Amniotic epithelial cell (primary cell): ENCODE data around the gene C10orf105.

ENCODE experiments used
- DNase-seq: peaks from one replicate; pipeline ENCODE4 v3.0.0-alpha.2; 2010; ENCODE audit warnings: low read depth

The C10orf105 gene

GRCh38 chr10:71715860-71716259, 3.7 kb downstream of the C10orf105 start:
- DNase-seq, result no peak

- no peak for DNase-seq
Measured at GRCh38 chr10:71715026-71715425, 4.6 kb downstream of the C10orf105 start.

GRCh38 chr10:71714592-71714991, 5.0 kb downstream of the C10orf105 start:
- no peak for DNase-seq

- no peak for DNase-seq
Measured at GRCh38 chr10:71714031-71714410, 5.6 kb downstream of the C10orf105 start.

GRCh38 chr10:71713135-71714030, 6.2 kb downstream of the C10orf105 start:
- peak; percentile 91 for DNase-seq

GRCh38 chr10:71712572-71713134, 6.9 kb downstream of the C10orf105 start:
- no peak for DNase-seq

- no peak for DNase-seq
Measured at GRCh38 chr10:71712170-71712569, 7.4 kb downstream of the C10orf105 start.

GRCh38 chr10:71711052-71711623, 8.4 kb downstream of the C10orf105 start:
- DNase-seq, result no peak

GRCh38 chr10:71710519-71710918, 9.1 kb downstream of the C10orf105 start:
- DNase-seq, result no peak

GRCh38 chr10:71708897-71709882, 10.4 kb downstream of the C10orf105 start:
- DNase-seq, result no peak

- no peak for DNase-seq
Measured at GRCh38 chr10:71708301-71708703, 11.3 kb downstream of the C10orf105 start.

- DNase-seq, result no peak
Measured at GRCh38 chr10:71707240-71707789, 12.3 kb downstream of the C10orf105 start.

- no peak for DNase-seq
Measured at GRCh38 chr10:71706216-71707121, 13.1 kb downstream of the C10orf105 start.

GRCh38 chr10:71705582-71705981, 14.0 kb downstream of the C10orf105 start:
- no peak for DNase-seq

- no peak for DNase-seq
Measured at GRCh38 chr10:71704816-71705215, 14.8 kb downstream of the C10orf105 start.

GRCh38 chr10:71703577-71703976, 16.0 kb downstream of the C10orf105 start:
- no peak for DNase-seq

- DNase-seq, result no peak
Measured at GRCh38 chr10:71701496-71702132, 18.0 kb downstream of the C10orf105 start.

- DNase-seq, result no peak
Measured at GRCh38 chr10:71700731-71701368, 18.7 kb downstream of the C10orf105 start.

GRCh38 chr10:71698737-71699136, 20.8 kb downstream of the C10orf105 start:
- no peak for DNase-seq
